Lower lobe of right lung (tissue), 2 donors: ENCODE data around the gene FAM89B. TPM values are rescaled to one million over a fixed set of nuclear protein-coding genes. Genes with fewer than 3 reads are reported as not detected.

ENCODE experiments used
- ATAC-seq, 2 donors: fragments of 200-7000 bp; cut with Tn5 transposase; one replicate each; pipeline ENCODE4 v1.9.1; 2020 to 2022; ENCODE audit warnings: mild to moderate bottlenecking in 2 of 2, moderate library complexity in 2 of 2
- DNase-seq: peaks from one replicate; pipeline ENCODE4 v3.0.0-alpha.2; 2020
- H3K27ac ChIP-seq: fragments of 200-600 bp; one replicate; pipeline ENCODE4 v1.8.0; 2022
- H3K27me3 ChIP-seq: fragments of 200-600 bp; one replicate; pipeline ENCODE4 v1.8.0; 2022; ENCODE audit warnings: low read depth
- H3K36me3 ChIP-seq: fragments of 200-600 bp; one replicate; pipeline ENCODE4 v1.8.0; 2022; ENCODE audit warnings: mild to moderate bottlenecking
- H3K4me1 ChIP-seq: fragments of 200-600 bp; one replicate; pipeline ENCODE4 v1.8.0; 2022
- H3K4me3 ChIP-seq: fragments of 200-600 bp; one replicate; pipeline ENCODE4 v1.8.0; 2022; ENCODE audit warnings: mild to moderate bottlenecking
- H3K9me3 ChIP-seq: fragments of 200-600 bp; one replicate; pipeline ENCODE4 v1.8.0; 2022
- intact Hi-C: fragments of 100-400 bp; cut with DNase I; formaldehyde crosslinking; loops from one replicate; pipeline ENCODE4 v1.11.0; 2022
- total RNA-seq: library from RNA; stranded (reverse); fragmentation: NEBNext Ultra II Directional; extraction: Animal tissue kit (Norgen Biotek cat#: 25700); gene quantifications from one replicate; pipeline ENCODE4 v1.2.1, GENCODE V29; 2021
- TF ChIP-seq, protein P1 (sequence below): fragments of 200-600 bp; IDR thresholded peaks from one replicate; pipeline ENCODE4 v1.8.0; 2022; ENCODE audit warnings: antibody characterized with exemption, mild to moderate bottlenecking
- donor health status: DM: no; HTN: yes; CAD: no; lungs with severe emphysema.

FAM89B gene
- total RNA-seq, 1 donor from 2014 or later: 48.6 TPM

GRCh38 chr11:65569164-65569972, 3.0 kb upstream of the FAM89B start:
- Histone ChIP-seq H3K4me3 (peak overlapping the region; percentile 81), H3K36me3 (peaks cover 3% of the 10 kb centered on the region), H3K9me3 (no peaks in the 10 kb centered on the region), H3K27me3 (no peaks in the 10 kb centered on the region), H3K4me1 (peaks cover 54% of the 10 kb centered on the region), H3K27ac (peak overlapping the region; percentile 94)
- intact Hi-C loops: no loop called here
- DNase-seq (no peak), ATAC-seq (peak; percentile 23 to 36)
- TF ChIP-seq, protein P1, sequence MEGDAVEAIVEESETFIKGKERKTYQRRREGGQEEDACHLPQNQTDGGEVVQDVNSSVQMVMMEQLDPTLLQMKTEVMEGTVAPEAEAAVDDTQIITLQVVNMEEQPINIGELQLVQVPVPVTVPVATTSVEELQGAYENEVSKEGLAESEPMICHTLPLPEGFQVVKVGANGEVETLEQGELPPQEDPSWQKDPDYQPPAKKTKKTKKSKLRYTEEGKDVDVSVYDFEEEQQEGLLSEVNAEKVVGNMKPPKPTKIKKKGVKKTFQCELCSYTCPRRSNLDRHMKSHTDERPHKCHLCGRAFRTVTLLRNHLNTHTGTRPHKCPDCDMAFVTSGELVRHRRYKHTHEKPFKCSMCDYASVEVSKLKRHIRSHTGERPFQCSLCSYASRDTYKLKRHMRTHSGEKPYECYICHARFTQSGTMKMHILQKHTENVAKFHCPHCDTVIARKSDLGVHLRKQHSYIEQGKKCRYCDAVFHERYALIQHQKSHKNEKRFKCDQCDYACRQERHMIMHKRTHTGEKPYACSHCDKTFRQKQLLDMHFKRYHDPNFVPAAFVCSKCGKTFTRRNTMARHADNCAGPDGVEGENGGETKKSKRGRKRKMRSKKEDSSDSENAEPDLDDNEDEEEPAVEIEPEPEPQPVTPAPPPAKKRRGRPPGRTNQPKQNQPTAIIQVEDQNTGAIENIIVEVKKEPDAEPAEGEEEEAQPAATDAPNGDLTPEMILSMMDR: no peak

DNA sequence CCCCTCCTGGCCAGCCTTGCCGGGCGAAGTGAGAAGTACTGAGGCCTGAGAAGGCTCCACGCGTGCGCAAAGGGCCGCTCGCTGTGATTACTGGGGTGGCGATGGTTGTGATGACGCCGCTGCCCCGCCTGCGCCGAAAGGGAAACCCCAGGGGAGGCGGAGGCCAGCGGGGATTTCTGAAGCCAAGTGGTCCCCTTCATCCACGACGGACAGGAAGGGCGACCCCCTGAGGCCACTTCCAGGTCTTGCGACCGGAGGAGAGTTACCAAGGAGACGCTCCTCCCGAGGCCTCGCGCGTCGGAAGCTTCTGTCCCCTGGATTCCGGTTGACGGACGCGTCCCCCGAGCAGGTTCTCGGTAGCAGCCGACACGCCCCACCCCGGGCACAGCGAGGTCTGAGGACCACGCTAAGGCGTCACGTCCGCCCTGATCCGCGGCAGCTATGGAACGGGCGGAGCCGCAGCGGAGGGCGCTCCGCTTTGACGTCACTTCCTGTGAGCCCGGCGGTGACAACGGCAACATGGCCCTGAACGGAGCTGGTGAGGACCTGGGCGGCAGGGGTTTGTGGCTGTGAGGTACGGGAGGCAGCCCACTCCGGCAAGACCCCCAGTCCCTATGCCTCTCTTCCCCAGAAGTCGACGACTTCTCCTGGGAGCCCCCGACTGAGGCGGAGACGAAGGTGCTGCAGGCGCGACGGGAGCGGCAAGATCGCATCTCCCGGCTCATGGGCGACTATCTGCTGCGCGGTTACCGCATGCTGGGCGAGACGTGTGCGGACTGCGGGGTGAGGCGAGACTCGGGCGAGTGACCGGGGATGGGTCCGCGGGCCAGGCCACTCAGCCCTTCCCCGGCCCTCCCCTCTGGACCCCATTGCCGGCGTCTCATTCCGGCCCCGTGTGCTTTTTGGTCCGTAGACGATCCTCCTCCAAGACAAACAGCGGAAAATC, 2.1 kb upstream of the FAM89B start, which contains the start of gene ZNRD2:
ZNRD2 (plus strand) TSS at position 505 of the 946 bp plus-strand sequence; CDS start at position 520, 15 bp downstream.
- peak within 1 kb of the TSS; percentile 94 for H3K27ac ChIP-seq
- peaks cover 3% of the 10 kb centered on the region for H3K36me3 ChIP-seq
- ATAC-seq: peak; percentile 89 to 91
- no peaks in the 10 kb centered on the region for H3K27me3 ChIP-seq
- peaks cover 60% of the 10 kb centered on the region for H3K4me1 ChIP-seq
- intact Hi-C loops: no loop called here
- peak; percentile 99 for DNase-seq
- H3K4me3 ChIP-seq: peak within 1 kb of the TSS; percentile 81
- no peaks in the 10 kb centered on the region for H3K9me3 ChIP-seq
- TF ChIP-seq, protein P1: peak; percentile 49

GRCh38 chr11:65571420-65571819, 918 bp upstream of the FAM89B start:
- intact Hi-C loops: no loop called here
- peaks cover 56% of the 10 kb centered on the region for H3K4me1 ChIP-seq

GRCh38 chr11:65571940-65572339, 398 bp upstream of the FAM89B start:
- intact Hi-C loops: no loop called here
- peaks cover 3% of the 10 kb centered on the region for H3K36me3 ChIP-seq
- ATAC-seq (no peak), DNase-seq (no peak)
- H3K4me1 ChIP-seq: peaks cover 57% of the 10 kb centered on the region
- H3K27ac ChIP-seq: peak overlapping the region; percentile 94
- no peaks in the 10 kb centered on the region for H3K27me3 ChIP-seq
- H3K9me3 ChIP-seq: no peaks in the 10 kb centered on the region
- peak overlapping the region; percentile 81 for H3K4me3 ChIP-seq
- TF ChIP-seq, protein P1: peak; percentile 13

More at GRCh38 chr11:65571420-65571819, 918 bp upstream of the FAM89B start:
- DNase-seq (no peak), ATAC-seq (no peak)
- Histone ChIP-seq H3K4me3 (peak overlapping the region; percentile 81), H3K27me3 (no peaks in the 10 kb centered on the region), H3K36me3 (peaks cover 3% of the 10 kb centered on the region), H3K9me3 (no peaks in the 10 kb centered on the region), H3K27ac (peak overlapping the region; percentile 94)
- TF ChIP-seq, protein P1: no peak

DNA sequence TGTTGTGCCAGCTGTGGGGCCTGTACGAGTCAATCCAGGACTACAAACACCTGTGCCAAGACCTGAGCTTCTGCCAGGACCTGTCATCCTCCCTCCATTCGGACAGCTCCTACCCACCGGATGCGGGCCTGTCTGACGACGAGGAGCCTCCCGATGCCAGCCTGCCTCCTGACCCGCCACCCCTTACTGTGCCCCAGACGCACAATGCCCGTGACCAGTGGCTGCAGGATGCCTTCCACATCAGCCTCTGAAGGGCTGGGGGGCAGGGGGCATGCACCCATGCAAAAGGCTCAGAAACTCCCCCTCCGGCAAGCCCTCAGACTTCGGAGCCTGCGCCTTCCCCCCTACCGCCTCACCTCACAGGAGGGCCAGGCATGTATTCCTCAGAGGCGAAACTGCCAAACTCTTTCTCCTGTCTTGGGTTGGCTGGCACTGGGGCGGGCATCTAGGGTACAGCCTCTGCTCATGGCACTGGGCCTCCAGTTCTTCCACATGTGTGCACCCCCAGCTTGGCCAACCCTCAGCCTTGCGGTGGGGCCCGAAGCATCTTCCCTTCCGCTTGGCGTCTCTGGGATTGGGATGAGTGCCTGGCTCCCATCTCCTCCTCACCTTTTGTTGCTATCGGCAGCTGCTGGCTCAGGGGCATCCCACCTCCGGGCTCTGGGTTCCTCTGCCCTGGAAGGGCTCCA, 1.2 kb downstream of the FAM89B start:
- TF ChIP-seq, protein P1: no peak
- DNase-seq (no peak), ATAC-seq (no peak)
- H3K27me3 ChIP-seq: no peaks in the 10 kb centered on the region
- intact Hi-C loops: no loop called here
- H3K4me1 ChIP-seq: peaks cover 70% of the 10 kb centered on the region
- H3K9me3 ChIP-seq: no peaks in the 10 kb centered on the region
- peak overlapping the region; percentile 94 for H3K27ac ChIP-seq
- H3K36me3 ChIP-seq: no peaks in the 10 kb centered on the region
- peak overlapping the region; percentile 81 for H3K4me3 ChIP-seq
